HG03196 (cell line): ENCODE data around the gene DYNC1I1.

Experiments
- ATAC-seq: cut with Tn5 transposase; IDR thresholded peaks from one replicate; pipeline ENCODE4 v1.9.1; 2021; ENCODE audit not compliant: unreplicated experiment

DYNC1I1 gene

GRCh38 chr7:96069401-96069800, 297.0 kb downstream of the DYNC1I1 start:
- no peak for ATAC-seq

- ATAC-seq, result no peak
These were observed 302.5 kb downstream of the DYNC1I1 start for GRCh38 chr7:96074871-96075270.

- ATAC-seq, result peak; percentile 84
These were observed 303.4 kb downstream of the DYNC1I1 start for GRCh38 chr7:96075510-96076349.

DNA sequence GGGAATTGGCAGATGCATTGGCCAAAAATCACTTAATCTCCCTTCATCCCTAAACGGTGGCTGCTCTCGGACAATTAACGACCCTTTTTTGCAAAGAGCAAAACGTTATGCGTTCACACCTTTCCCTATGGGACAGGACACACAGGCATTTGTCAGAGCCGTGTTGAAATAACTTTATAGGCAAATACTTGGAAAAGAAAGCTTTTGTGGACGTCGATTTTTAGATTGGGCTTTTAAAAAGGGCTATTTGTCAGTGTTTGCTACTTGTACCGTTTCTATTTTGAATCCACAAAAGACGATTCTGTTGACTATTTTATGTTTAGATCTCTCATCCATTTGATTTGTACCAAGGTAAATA, 304.0 kb downstream of the DYNC1I1 start:
- no peak for ATAC-seq

DNA sequence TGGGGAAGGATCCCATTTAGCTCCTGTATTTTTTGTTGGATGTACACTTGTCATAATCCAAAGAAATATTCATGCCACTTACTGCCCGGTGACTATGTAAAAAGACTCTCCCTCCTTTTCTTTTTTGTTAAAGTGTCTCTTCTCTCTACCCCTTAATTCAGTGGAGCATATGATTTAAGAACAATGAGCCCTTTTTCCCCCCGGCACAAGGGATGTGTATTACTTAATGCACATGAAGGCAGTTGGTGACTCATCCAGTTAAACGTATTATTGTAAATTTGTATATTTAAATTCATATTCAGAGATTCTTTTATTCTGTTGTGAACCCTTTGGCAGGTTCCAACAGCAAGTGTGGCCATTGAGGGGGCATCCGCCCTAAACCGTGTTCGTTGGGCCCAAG, 307.7 kb downstream of the DYNC1I1 start:
- no peak for ATAC-seq

DNA sequence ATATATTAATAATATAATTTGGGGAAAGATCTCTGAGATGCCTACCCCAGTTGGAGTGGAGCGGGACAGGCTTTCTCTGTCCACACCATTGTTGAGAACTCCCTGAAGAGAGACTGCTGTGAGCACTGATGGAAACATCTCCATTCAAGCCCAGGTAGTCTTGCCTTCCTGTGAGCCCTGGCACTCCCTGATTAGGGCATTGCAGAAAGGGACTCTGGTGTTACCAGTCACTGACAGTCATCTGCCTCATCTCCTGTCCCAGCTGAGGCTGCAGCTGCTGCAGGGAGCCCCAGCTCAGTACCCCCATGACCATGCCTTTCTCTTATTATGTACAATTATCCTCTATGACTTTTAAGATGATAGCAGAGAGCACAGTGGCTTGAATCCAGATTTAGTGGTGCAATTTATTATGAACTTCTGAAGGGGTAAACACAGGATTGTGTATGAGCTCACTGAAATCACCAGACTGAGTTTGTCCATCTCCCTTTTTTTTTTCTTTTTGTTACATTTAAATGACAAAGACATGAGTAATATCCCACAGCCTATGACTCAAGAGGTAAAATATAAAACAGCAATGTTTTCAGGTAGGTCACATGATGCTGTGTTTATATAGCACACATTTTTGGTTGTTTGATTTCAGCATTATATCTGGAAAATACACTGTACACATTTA, 312.7 kb downstream of the DYNC1I1 start:
- no peak for ATAC-seq

- no peak for ATAC-seq
These were observed 313.6 kb downstream of the DYNC1I1 start for GRCh38 chr7:96085953-96086352.

- no peak for ATAC-seq
These were observed 316.2 kb downstream of the DYNC1I1 start for GRCh38 chr7:96088579-96088978.

- no peak for ATAC-seq
These were observed 317.2 kb downstream of the DYNC1I1 start for GRCh38 chr7:96089511-96089910.

DNA sequence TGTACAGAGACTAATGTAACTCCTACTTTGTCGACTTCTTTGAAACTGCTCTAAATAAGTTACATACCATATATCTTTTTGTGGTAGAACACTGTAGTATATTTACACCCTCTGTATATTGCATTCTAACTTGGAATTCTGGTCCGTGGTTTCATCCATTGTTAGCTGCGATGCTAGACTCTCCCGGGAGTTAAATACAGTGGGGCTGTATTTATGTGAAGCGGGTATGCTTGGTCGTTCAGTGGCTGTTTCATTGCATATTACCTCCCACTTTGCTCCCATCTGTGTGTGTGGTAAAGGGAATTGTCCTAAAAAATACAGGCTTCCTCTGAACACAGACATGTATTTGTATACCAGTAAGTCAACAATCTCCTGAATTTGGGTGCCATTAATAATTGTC, 318.4 kb downstream of the DYNC1I1 start:
- no peak for ATAC-seq

DNA sequence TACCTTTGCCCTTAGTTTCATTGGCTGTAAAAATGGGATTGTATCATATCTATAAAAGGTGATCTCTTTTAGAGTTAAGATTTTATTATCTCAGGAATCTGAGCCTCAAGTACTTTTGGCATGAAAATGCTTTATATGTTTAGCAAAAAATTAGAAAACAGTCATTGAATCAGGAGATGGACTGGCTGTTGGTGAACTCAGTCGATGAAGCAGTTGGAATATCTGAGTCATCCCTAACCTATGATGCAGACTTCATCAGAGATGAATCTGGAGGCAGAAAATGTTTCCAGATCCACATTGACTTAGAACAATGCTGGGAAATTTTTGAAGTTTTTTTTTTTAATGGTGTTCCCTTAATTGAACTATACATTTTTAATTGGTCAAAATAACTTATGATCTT, 321.1 kb downstream of the DYNC1I1 start:
- no peak for ATAC-seq

DNA sequence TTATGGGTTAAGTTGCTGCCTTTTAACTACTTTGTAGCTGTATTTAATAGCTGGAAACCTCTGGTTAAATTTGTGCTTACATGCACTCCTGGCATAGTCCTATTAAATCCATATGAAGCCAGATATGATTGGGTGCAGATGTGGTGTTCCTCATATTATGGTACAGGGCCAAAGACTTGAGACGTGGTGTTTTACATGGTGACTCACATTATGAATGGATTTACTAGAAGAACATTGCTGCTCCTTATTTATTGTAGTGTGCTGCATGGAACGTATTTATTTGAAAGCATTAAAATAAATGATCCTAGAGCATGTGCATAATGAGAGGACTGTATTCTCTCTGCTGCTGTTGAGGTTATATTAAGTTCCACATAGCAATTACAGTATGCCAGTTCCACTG, 325.5 kb downstream of the DYNC1I1 start:
- no peak for ATAC-seq

DNA sequence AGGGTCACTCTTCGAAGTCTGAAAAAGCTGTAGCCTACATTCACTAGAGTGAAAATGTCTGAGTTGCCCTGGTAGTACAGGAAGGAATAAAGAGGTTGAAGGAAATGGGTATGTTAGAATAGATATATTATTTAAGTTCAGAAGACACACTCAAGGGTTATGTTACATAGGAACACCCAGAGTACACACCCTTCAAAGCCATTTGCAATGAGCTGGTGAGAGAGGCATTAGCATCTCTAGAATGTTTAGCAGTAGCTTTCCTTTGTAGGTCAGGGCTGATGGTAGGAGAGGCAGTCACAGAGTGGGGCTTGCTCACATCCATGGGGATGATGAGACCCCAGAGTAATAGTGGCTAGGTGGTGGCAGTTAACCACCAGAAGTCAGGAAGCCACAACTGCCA, 328.4 kb downstream of the DYNC1I1 start:
- no peak for ATAC-seq

DNA sequence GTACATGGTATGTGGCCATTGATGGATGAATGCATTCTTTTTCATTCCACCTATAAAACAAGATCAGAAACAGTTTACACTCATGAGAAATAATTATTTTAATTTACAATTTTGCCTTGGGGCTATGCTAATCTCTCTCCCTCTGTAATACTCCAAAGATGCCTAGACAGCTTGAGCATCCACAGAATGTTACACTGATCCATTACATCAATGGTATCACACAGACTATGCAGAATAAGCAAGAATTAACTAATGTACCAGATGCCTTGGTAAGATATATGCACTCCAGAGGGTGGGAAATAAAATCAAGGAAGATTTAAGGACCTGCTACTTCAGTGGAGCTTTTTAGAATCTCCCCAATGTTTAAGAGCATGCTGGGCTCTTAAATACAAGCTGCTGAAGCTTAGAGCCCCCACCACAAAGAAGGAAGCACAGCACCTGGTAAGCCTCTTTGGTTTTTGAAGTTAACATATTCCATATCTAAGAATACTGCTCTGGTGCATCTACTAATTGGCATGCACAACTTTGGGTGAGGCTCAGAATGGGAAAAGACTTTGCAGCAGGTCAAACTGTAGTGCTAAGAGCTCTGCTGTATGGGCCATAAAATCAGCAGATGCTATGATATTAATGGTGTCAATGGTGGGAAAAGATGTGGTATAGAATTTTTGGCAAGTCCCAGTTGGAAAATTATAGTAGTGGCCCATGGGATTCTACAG, 329.9 kb downstream of the DYNC1I1 start:
- ATAC-seq, result no peak

DNA sequence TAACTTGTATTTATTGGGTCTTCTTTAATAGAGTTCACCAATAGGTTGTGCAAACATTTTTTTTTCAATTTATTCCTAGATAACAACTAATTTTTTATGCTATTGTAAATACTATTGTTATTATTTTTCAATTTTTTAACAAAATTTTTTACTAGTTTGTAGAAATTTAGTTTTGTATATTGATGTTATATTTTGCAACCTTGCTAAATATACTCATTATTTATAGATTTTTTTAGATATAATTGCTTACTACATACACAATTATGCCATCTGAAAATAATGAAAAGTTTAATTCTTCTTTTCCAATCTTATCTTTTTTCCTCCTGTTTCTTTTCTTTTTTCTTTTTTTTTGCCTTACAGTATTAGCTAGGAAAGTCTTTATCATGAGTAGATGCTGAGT, 332.6 kb downstream of the DYNC1I1 start:
- ATAC-seq, result no peak

DNA sequence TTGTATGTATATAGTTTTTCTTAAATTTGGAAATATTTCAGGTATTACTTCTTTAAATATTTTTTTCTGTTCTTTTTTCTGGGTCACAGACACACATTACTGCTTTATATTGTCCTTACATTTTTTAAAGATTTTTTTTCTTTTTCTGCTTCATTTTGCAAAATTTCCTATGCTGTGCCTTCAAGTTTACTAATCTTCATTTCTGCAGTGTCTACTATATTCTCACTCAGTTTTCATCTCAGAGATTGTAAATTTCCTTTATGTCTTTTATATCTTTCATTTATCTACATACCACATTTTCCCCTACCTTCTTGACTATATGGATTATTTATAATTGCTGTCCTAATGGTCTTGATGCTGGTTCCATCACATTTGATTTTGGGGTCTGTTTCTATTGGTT, 339.1 kb downstream of the DYNC1I1 start:
- ATAC-seq, result no peak

- no peak for ATAC-seq
These were observed 341.8 kb downstream of the DYNC1I1 start for GRCh38 chr7:96114190-96114589.

GRCh38 chr7:96116173-96116572, 343.8 kb downstream of the DYNC1I1 start:
- no peak for ATAC-seq

- ATAC-seq, result no peak
These were observed 346.2 kb downstream of the DYNC1I1 start for GRCh38 chr7:96118449-96119001.

GRCh38 chr7:96120445-96121225, 348.3 kb downstream of the DYNC1I1 start:
- no peak for ATAC-seq

DNA sequence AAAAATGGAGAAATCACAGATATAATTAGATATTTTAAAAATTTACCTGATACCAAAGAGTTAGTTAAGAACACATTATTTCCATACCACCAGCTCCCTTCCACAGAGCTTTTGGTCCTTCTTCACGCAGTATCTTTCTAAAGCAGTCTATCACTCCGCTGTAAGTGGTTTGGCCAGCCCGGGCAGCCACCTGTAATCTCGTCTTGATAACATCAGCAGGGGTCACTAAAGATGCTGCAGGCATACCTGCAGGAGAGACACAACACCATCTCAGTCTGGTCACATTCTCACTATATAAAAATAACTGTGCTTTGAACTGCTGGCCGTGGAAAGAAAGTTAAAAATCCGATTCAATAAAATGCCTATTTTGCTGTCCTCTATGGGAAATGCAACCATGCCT, 349.4 kb downstream of the DYNC1I1 start:
- no peak for ATAC-seq
